Natural killer cell (primary cell): ENCODE data around the gene ZNF205. TPM values are rescaled to one million over a fixed set of nuclear protein-coding genes. Genes with fewer than 3 reads are reported as not detected.

ENCODE experiments used
- ATAC-seq, 3 donors: fragments of 150-1000 bp in 2 of 3; fragments of 200-7000 bp in 1 of 3; cut with Tn5 transposase; 1 replicate in 1 of 3; 2 replicates in 2 of 3; pipeline ENCODE4 v1.10.0; 2021; ENCODE audit warnings: mild to moderate bottlenecking in 2 of 3, moderate library complexity in 2 of 3
- DNase-seq, 2 donors: peaks; one replicate each; pipeline versions ENCODE4 v3.0.0 to v3.0.0-alpha.2; 2013 to 2021; ENCODE audit warnings: mixed read lengths in 1 of 2
- H3K27ac ChIP-seq: one replicate; pipeline ENCODE4 v1.5.1; 2013; ENCODE audit warnings: mild to moderate bottlenecking, low read length
- H3K27me3 ChIP-seq: one replicate; pipeline ENCODE4 v1.6.1; 2013; ENCODE audit warnings: low read length; ENCODE audit not compliant: control insufficient read depth, insufficient read depth
- H3K36me3 ChIP-seq: one replicate; pipeline ENCODE4 v1.6.1; 2013; ENCODE audit warnings: low read length; ENCODE audit not compliant: control insufficient read depth, insufficient read depth
- H3K4me1 ChIP-seq: one replicate; pipeline ENCODE4 v1.6.1; 2013; ENCODE audit warnings: low read length; ENCODE audit not compliant: control insufficient read depth, insufficient read depth
- H3K4me3 ChIP-seq: one replicate; pipeline ENCODE4 v1.5.1; 2013; ENCODE audit warnings: low read length
- H3K9me3 ChIP-seq: one replicate; pipeline ENCODE4 v1.6.1; 2013; ENCODE audit warnings: low read length; ENCODE audit not compliant: control insufficient read depth, insufficient read depth
- H3K27ac Mint-ChIP-seq, 2 donors: one replicate each; pipeline ENCODE4 v1.8.0; 2022; ENCODE audit warnings: mild to moderate bottlenecking in 2 of 2, mixed read lengths in 2 of 2, moderate library complexity in 1 of 2
- H3K27me3 Mint-ChIP-seq, 2 donors: one replicate each; pipeline ENCODE4 v1.8.0; 2022; ENCODE audit warnings: low read depth in 2 of 2, mixed read lengths in 2 of 2
- H3K36me3 Mint-ChIP-seq: one replicate; pipeline ENCODE4 v1.8.0; 2022; ENCODE audit warnings: mixed read lengths
- H3K4me1 Mint-ChIP-seq, 2 donors: one replicate each; pipeline ENCODE4 v1.8.0; 2022; ENCODE audit warnings: mixed read lengths in 2 of 2
- H3K4me3 Mint-ChIP-seq: one replicate; pipeline ENCODE4 v1.8.0; 2022; ENCODE audit warnings: mild to moderate bottlenecking, moderate library complexity, mixed read lengths
- H3K9me3 Mint-ChIP-seq, 2 donors: one replicate each; pipeline ENCODE4 v1.8.0; 2022; ENCODE audit warnings: mixed read lengths in 2 of 2
- CTCF ChIP-seq: fragments of 200-600 bp; IDR thresholded peaks from one replicate; pipeline ENCODE4 v1.8.0; 2022; ENCODE audit warnings: antibody characterized with exemption
- WGBS: methylation state at CpG from one replicate; pipeline ENCODE4 v1.1.7; 2013; ENCODE audit warnings: missing lambda C conversion rate; ENCODE audit not compliant: insufficient coverage; 5-methylcytosine and 5-hydroxymethylcytosine counted together
- intact Hi-C: fragments of 100-400 bp; cut with micrococcal nuclease; formaldehyde crosslinking; loops from one replicate; pipeline ENCODE4 v1.14.2; 2022
- total RNA-seq, 4 donors: library from RNA; stranded (reverse); fragments of 120-200 nt in 1 of 4; gene quantifications; one replicate each; pipeline versions ENCODE4 v1.2.3 to v1.2.4, GENCODE V29; 2013 to 2022

Gene ZNF205
- total RNA-seq, 3 donors from 2014 or later (not counting 1 experiment from before 2014, with no cell fraction given): 0.16 TPM; not detected in 2

DNA sequence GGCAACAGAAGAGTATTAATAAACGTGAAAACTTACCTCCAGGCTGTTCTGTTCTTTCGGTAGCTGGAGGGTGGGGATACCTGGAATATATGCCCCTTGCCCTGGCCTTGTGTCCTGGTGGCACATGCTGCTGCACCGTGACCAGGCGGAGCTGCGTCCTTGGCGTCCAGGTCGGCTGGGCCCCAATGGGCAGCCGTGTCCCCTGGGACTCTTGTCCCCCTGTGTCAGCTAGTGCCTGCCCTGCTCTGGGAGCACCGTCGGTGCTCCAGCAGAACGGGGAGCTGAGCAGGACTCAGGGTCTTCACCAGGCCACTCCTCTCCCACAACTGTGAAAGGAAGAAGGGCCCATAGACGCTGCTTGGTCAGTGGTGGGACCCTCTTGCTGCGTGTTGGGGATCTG is 30.4 kb downstream of the ZNF205 start:
- H3K27ac ChIP-seq: no peak overlapping the region
- no peak for DNase-seq
- Mint-ChIP-seq H3K4me3 (no peak overlapping the region), H3K9me3 (no peaks in the 10 kb centered on the region), H3K27me3 (no peaks in the 10 kb centered on the region), H3K27ac (no peak overlapping the region), H3K4me1 (peaks cover 0 to 6% of the 10 kb centered on the region in 2 donors), H3K36me3 (peaks cover 7% of the 10 kb centered on the region)
- intact Hi-C loops: no loop called here
- no peak for TF ChIP-seq CTCF
- ATAC-seq: no peak
- no peaks in the 10 kb centered on the region for H3K27me3 ChIP-seq
- peaks cover 26% of the 10 kb centered on the region for H3K36me3 ChIP-seq
- H3K4me1 ChIP-seq: no peaks in the 10 kb centered on the region
- H3K9me3 ChIP-seq: no peaks in the 10 kb centered on the region
- no peak overlapping the region for H3K4me3 ChIP-seq
- 94% methylated on average over 13 of the region's 13 CpGs for WGBS

DNA sequence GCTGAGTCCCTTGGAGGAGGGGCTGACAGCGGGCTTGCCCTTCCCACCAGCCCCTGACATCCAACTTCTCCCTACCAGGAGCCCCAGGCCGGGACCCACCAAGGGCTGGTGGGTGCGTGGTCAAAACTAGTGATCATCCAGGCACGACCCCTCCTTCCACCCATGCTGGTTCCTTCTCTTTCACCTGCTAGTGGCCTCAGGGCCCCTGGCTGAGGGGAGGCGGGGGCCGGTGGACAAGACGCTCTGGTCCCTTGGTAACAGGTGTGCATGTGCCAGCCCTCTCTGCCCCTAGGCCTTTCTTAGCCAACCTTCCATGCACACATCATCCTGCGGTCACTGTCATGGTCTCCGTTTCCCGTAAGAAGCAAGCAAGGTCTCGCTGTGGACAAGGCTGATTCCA is 30.8 kb downstream of the ZNF205 start:
- Mint-ChIP-seq H3K36me3 (peaks cover 7% of the 10 kb centered on the region), H3K27ac (no peak overlapping the region), H3K9me3 (no peaks in the 10 kb centered on the region), H3K4me3 (no peak overlapping the region), H3K27me3 (no peaks in the 10 kb centered on the region), H3K4me1 (peaks cover 0 to 6% of the 10 kb centered on the region in 2 donors)
- Histone ChIP-seq H3K27me3 (no peaks in the 10 kb centered on the region), H3K27ac (no peak overlapping the region), H3K36me3 (peaks cover 26% of the 10 kb centered on the region), H3K4me1 (no peaks in the 10 kb centered on the region), H3K4me3 (no peak overlapping the region), H3K9me3 (no peaks in the 10 kb centered on the region)
- 92% methylated on average over 11 of the region's 11 CpGs for WGBS
- ATAC-seq (no peak), DNase-seq (no peak)
- intact Hi-C loops: no loop called here
- TF ChIP-seq CTCF: no peak

- H3K27me3 ChIP-seq: no peaks in the 10 kb centered on the region
- no peaks in the 10 kb centered on the region for H3K9me3 ChIP-seq
- ATAC-seq (no peak), DNase-seq (no peak)
- peaks cover 25% of the 10 kb centered on the region for H3K36me3 ChIP-seq
- peaks cover 7% of the 10 kb centered on the region for H3K36me3 Mint-ChIP-seq
- no peaks in the 10 kb centered on the region for H3K9me3 Mint-ChIP-seq
- TF ChIP-seq CTCF: no peak
- H3K4me3 Mint-ChIP-seq: no peak overlapping the region
- no peaks in the 10 kb centered on the region for H3K27me3 Mint-ChIP-seq
- H3K4me3 ChIP-seq: no peak overlapping the region
- intact Hi-C loops: no loop called here
- no peak overlapping the region for H3K27ac ChIP-seq
- H3K4me1 Mint-ChIP-seq: peaks cover 0 to 7% of the 10 kb centered on the region in 2 donors
- WGBS: 93% methylated on average over 23 of the region's 23 CpGs
- H3K27ac Mint-ChIP-seq: no peak overlapping the region
- no peaks in the 10 kb centered on the region for H3K4me1 ChIP-seq
Observed at GRCh38 chr16:3143598-3144320, 31.4 kb downstream of the ZNF205 start.
